PC-3 (cell line): ENCODE data around the gene NFE2. TPM values are rescaled to one million over a fixed set of nuclear protein-coding genes. Genes with fewer than 3 reads are reported as not detected.
A peak's percentile ranks its signal among the peaks of the same experiment; 100 is the strongest.
"Not testable (repeated sequence)": the region's sequence is repeated elsewhere in the genome, so short reads cannot be mapped to it uniquely, and the experiment has no call there.

Source experiments
- ATAC-seq: fragments of 200-7000 bp; cut with Tn5 transposase; 2 replicates; pipeline ENCODE4 v1.9.1; 2020; ENCODE audit warnings: mild to moderate bottlenecking, moderate library complexity
- BruUV-seq: library from RNA; stranded (reverse); fragments of 400-500 nt; replicated peaks from 2 replicates; lab custom pipeline; 2021; lab: Mats Ljungman, UMichigan
- CTCF ChIA-PET: fragments of 300-600 bp; sonication (Branson Sonifier 250); formaldehyde crosslinking; loops from one replicate; lab custom pipeline; 2022; ENCODE audit warnings: antibody characterized with exemption; lab: Charles Lee
- POLR2A ChIA-PET: fragments of 300-600 bp; sonication (Branson Sonifier 250); formaldehyde crosslinking; loops from one replicate; lab custom pipeline; 2022; ENCODE audit warnings: antibody characterized with exemption; ENCODE audit not compliant: unreplicated experiment; lab: Charles Lee
- DNase-seq: peaks from one replicate; pipeline ENCODE4 v3.0.0-alpha.2; 2015
- H2AFZ ChIP-seq: fragments of 300-600 bp; sonication (generic); 2 replicates; pipeline ENCODE4 v1.6.0; 2016; ENCODE audit warnings: antibody characterized with exemption, low read length
- H3F3A ChIP-seq: fragments of 300-600 bp; sonication (generic); one replicate; pipeline ENCODE4 v1.6.0; 2017; ENCODE audit warnings: antibody characterized with exemption, low read length, control low read depth, mild to moderate bottlenecking; ENCODE audit not compliant: unreplicated experiment
- H3K27ac ChIP-seq: fragments of 300-600 bp; sonication (generic); 2 replicates; pipeline ENCODE4 v1.5.1; 2016; ENCODE audit warnings: mild to moderate bottlenecking, low read length
- H3K27me3 ChIP-seq: fragments of 300-600 bp; sonication (generic); 2 replicates; pipeline ENCODE4 v1.6.1; 2016; ENCODE audit warnings: low read length, mixed read lengths
- H3K36me3 ChIP-seq: fragments of 300-600 bp; sonication (generic); 2 replicates; pipeline ENCODE4 v1.6.1; 2016; ENCODE audit warnings: low read depth, mixed run types, low read length, mixed read lengths
- H3K4me1 ChIP-seq: fragments of 300-600 bp; sonication (generic); 2 replicates; pipeline ENCODE4 v1.5.1; 2016; ENCODE audit warnings: low read length; ENCODE audit not compliant: insufficient read depth
- H3K4me2 ChIP-seq: fragments of 300-600 bp; sonication (generic); 2 replicates; pipeline ENCODE4 v1.6.0; 2016; ENCODE audit warnings: low read length
- H3K4me3 ChIP-seq: fragments of 300-600 bp; sonication (generic); 2 replicates; pipeline ENCODE4 v1.5.1; 2016; ENCODE audit warnings: mild to moderate bottlenecking, low read length, mixed read lengths
- H3K79me2 ChIP-seq: fragments of 300-600 bp; sonication (generic); 2 replicates; pipeline ENCODE4 v1.6.1; 2017; ENCODE audit warnings: low read length, mixed read lengths
- H3K9ac ChIP-seq: fragments of 300-600 bp; sonication (generic); 2 replicates; pipeline ENCODE4 v1.6.0; 2016; ENCODE audit warnings: mild to moderate bottlenecking, low read length
- H3K9me2 ChIP-seq: fragments of 300-600 bp; sonication (generic); replicated peaks from 2 replicates; pipeline ENCODE4 v1.6.1; 2016; ENCODE audit warnings: mixed run types, low read length, mixed read lengths
- H3K9me3 ChIP-seq: fragments of 300-600 bp; sonication (generic); 2 replicates; pipeline ENCODE4 v1.6.1; 2016; ENCODE audit warnings: low read length, mixed read lengths
- H4K20me1 ChIP-seq: fragments of 300-600 bp; sonication (generic); 2 replicates; pipeline ENCODE4 v1.6.1; 2016; ENCODE audit warnings: low read length, mixed read lengths
- CTCF ChIP-seq: fragments of 300-600 bp; sonication (generic); conservative IDR thresholded peaks from 2 replicates; pipeline ENCODE4 v1.5.1; 2017; ENCODE audit warnings: antibody characterized with exemption, low read depth, mild to moderate bottlenecking, low read length
- EZH2 ChIP-seq: fragments of 300-600 bp; sonication (generic); IDR thresholded peaks from one replicate; pipeline ENCODE4 v1.6.1; 2017; ENCODE audit warnings: antibody characterized with exemption, mild to moderate bottlenecking, low read length; ENCODE audit not compliant: unreplicated experiment
- EZH2phosphoT487 ChIP-seq: fragments of 300-600 bp; sonication (generic); IDR thresholded peaks from 2 replicates; pipeline ENCODE4 v1.6.1; 2018; ENCODE audit warnings: mild to moderate bottlenecking, antibody characterized with exemption, low read length, borderline replicate concordance
- intact Hi-C: fragments of 100-400 bp; cut with micrococcal nuclease; formaldehyde crosslinking; loops from 2 replicates; pipeline ENCODE4 v1.9.0; 2023
- total RNA-seq: library from RNA; depleted of rRNA; stranded (reverse); fragments of >200 nt; gene quantifications from 2 replicates; pipeline ENCODE4 v1.2.3, GENCODE V29; 2014

NFE2 gene
- total RNA-seq, 1 experiment from 2014 or later, result 0.26 TPM

- Histone ChIP-seq H3K79me2 (peaks cover 44% of the 10 kb centered on the region), H3K36me3 (no peaks in the 10 kb centered on the region; the same call in 1 of the 2 replicates), H3K4me3 (peak within 1 kb of the TSS; percentile 78), H3K4me2 (peak within 1 kb of the TSS; percentile 86), H3F3A (no peaks in the 10 kb centered on the region), H4K20me1 (no peaks in the 10 kb centered on the region), H3K9me3 (no peaks in the 10 kb centered on the region), H3K27ac (peak within 1 kb of the TSS; percentile 74), H3K27me3 (no peaks in the 10 kb centered on the region), H3K9me2 (no peaks in the 10 kb centered on the region), H2AFZ (peak within 1 kb of the TSS; percentile 96), H3K9ac (peak within 1 kb of the TSS; percentile 98), H3K4me1 (peaks cover 15% of the 10 kb centered on the region)
- BruUV-seq, result no TSS peak
- ChIA-PET POLR2A (interaction anchor here (0.5 to 1.4 kb wide), 8 partner anchors 12 to 937 kb away, joined by 3 to 40 read pairs (median 4); partner anchors contain the start of genes CBX5, HNRNPA1 and TARBP2), CTCF (interaction anchor here (0.5 to 1.7 kb wide), 26 partner anchors 15 to 1897 kb away, joined by 3 to 16 read pairs (median 4); partner anchors contain the start of genes CBX5, HNRNPA1 and NFE2)
- DNase-seq (peak; percentile 99), ATAC-seq (peak; percentile 96)
- intact Hi-C loops, result loop anchor here (1.0 to 2.0 kb wide), 4 partner anchors 30 to 74 kb away; partner anchors contain the start of genes CBX5 and HNRNPA1
- TF ChIP-seq CTCF (peak; percentile 86), EZH2phosphoT487 (no peak)
Measured at GRCh38 chr12:54324617-54325441, 24.0 kb upstream of the NFE2 start, which contains the start of gene COPZ1. Gene COPZ1 (plus strand): TSS chr12:54325131. CDS start chr12:54325164, 33 bp downstream.

GRCh38 chr12:54321363-54321762 lies 20.5 kb upstream of the NFE2 start:
- H4K20me1 ChIP-seq, result no peaks in the 10 kb centered on the region
- no peaks in the 10 kb centered on the region for H3K9me3 ChIP-seq
- no peaks in the 10 kb centered on the region for H3F3A ChIP-seq
- no peaks in the 10 kb centered on the region for H3K27me3 ChIP-seq
- H3K79me2 ChIP-seq, result peaks cover 12% of the 10 kb centered on the region
- BruUV-seq, result no TSS peak
- intact Hi-C loops, result no loop called here
- no peak overlapping the region for H3K27ac ChIP-seq
- no peak for TF ChIP-seq EZH2
- no peak for TF ChIP-seq EZH2phosphoT487
- no peak for TF ChIP-seq CTCF
- peaks cover 6% of the 10 kb centered on the region for H3K4me1 ChIP-seq
- no peak overlapping the region for H3K9ac ChIP-seq
- ChIA-PET CTCF (no interaction called here), POLR2A (no interaction called here)
- H3K4me2 ChIP-seq, result no peak overlapping the region
- no peak overlapping the region for H2AFZ ChIP-seq
- DNase-seq, result no peak
- H3K9me2 ChIP-seq, result no peaks in the 10 kb centered on the region
- H3K36me3 ChIP-seq, result no peaks in the 10 kb centered on the region
- ATAC-seq, result no peak
- H3K4me3 ChIP-seq, result no peak overlapping the region

- H4K20me1 ChIP-seq, POLR2A ChIA-PET, BruUV-seq, H3F3A ChIP-seq, H3K9me2 ChIP-seq, H3K4me2 ChIP-seq, DNase-seq, H3K4me3 ChIP-seq, ATAC-seq, H3K36me3 ChIP-seq, H3K9me3 ChIP-seq, H3K27ac ChIP-seq, H2AFZ ChIP-seq, H3K79me2 ChIP-seq, H3K27me3 ChIP-seq, intact Hi-C loops, H3K9ac ChIP-seq, H3K4me1 ChIP-seq: not testable (repeated sequence)
- CTCF ChIA-PET, result interaction anchor here (0.7 kb wide), 1 partner anchor 76 kb away, joined by 3 read pairs; no protein-coding TSS in a partner anchor
Measured at GRCh38 chr12:54312309-54312708, 11.5 kb upstream of the NFE2 start.
